K562 (cell line): Measurements from ENCODE around the gene ZNF837. TPM values are rescaled to one million over a fixed set of nuclear protein-coding genes. Genes with fewer than 3 reads are reported as not detected.

Experiments used
- BMI1 ChIP-seq: fragments of 150-350 bp; IDR thresholded peaks from 2 replicates; pipeline ENCODE4 v1.6.1; 2014; ENCODE audit warnings: low read length
- FOXK1 ChIP-seq: sonication (generic); formaldehyde crosslinking; IDR thresholded peaks from 2 replicates; pipeline ENCODE4 v1.8.0; 2022; ENCODE audit warnings: missing genetic modification reagents, mild to moderate bottlenecking, borderline replicate concordance
- KLF6 ChIP-seq: fragments of 250-450 bp; sonication (Bioruptor Pico); IDR thresholded peaks from 2 replicates; pipeline ENCODE4 v1.4.0; 2020; ENCODE audit warnings: mild to moderate bottlenecking, moderate library complexity, borderline replicate concordance
- L3MBTL2 ChIP-seq: fragments of 450-650 bp; IDR thresholded peaks from 2 replicates; pipeline ENCODE4 v1.6.1; 2016; ENCODE audit warnings: mild to moderate bottlenecking, moderate library complexity
- MGA ChIP-seq: fragments of 450-650 bp; IDR thresholded peaks from 2 replicates; pipeline ENCODE4 v1.6.1; 2016; ENCODE audit warnings: mild to moderate bottlenecking, moderate library complexity
- RB1 ChIP-seq: fragments of 450-650 bp; IDR thresholded peaks from 2 replicates; pipeline ENCODE4 v1.6.1; 2017; ENCODE audit warnings: low read depth, mild to moderate bottlenecking
- SAP30 ChIP-seq: fragments of 200-600 bp; sonication (generic); IDR thresholded peaks from 2 replicates; pipeline ENCODE4 v1.6.1; 2012; ENCODE audit warnings: borderline replicate concordance, low read depth, mild to moderate bottlenecking, moderate library complexity, low read length, control low read depth, inconsistent platforms; ENCODE audit not compliant: insufficient read depth, poor library complexity, severe bottlenecking
- TAF1 ChIP-seq: IDR thresholded peaks from 2 replicates; pipeline ENCODE4 v1.6.1; 2011; ENCODE audit warnings: mild to moderate bottlenecking, low read length, moderate library complexity; ENCODE audit not compliant: insufficient read depth, control insufficient read depth, severe bottlenecking; ENCODE audit errors: extremely low read depth
- THAP7 ChIP-seq: fragments of 250-450 bp; sonication (Bioruptor Pico); IDR thresholded peaks from 2 replicates; pipeline ENCODE4 v1.5.0; 2021
- ZBED1 ChIP-seq: IDR thresholded peaks from 2 replicates; pipeline ENCODE4 v1.6.1; 2014
- ZBTB12 ChIP-seq: fragments of 250-450 bp; sonication (Bioruptor Pico); IDR thresholded peaks from 2 replicates; pipeline ENCODE4 v1.4.0; 2020
- ZNF76 ChIP-seq: fragments of 250-450 bp; sonication (Bioruptor Pico); IDR thresholded peaks from 2 replicates; pipeline ENCODE4 v1.4.0; 2020; ENCODE audit warnings: mild to moderate bottlenecking, moderate library complexity, borderline replicate concordance
- polyA plus RNA-seq, 8 experiments: library from polyadenylated mRNA; depleted of rRNA in 4 of 8; stranded (reverse) in 5 of 8; unstranded in 3 of 8; fragments of >200 nt; fragmentation: Nextera tagmentation in 2 of 8; fragmentation: Illumina TruSeq in 1 of 8; extraction: Ambion mirVana in 2 of 8; extraction: Trizol in 1 of 8; gene quantifications; 2 replicates each; pipeline versions ENCODE4 v1.2.1 to v1.2.3, GENCODE V29; 2011 to 2014; ENCODE audit warnings: inconsistent platforms in 1 of 8, missing spikeins in 1 of 8
- total RNA-seq, 7 experiments: library from RNA; depleted of rRNA in 6 of 7; stranded (reverse); fragments of >200 nt in 6 of 7; fragmentation: Illumina TruSeq in 2 of 7; extraction: Trizol in 2 of 7; gene quantifications; 2 replicates each; pipeline versions ENCODE4 v1.2.1 to v1.2.3, GENCODE V29; 2011 to 2021; ENCODE audit warnings: low replicate concordance in 1 of 7

Gene ZNF837
- total and polyA plus RNA-seq, 9 of the 15 experiments (the other 6 are each of a cell fraction or from before 2014, with no cell fraction given) = 0.11 to 2.1 (median 0.57) TPM; not detected in 4

GRCh38 chr19:58408152-58409009, 27.6 kb upstream of the ZNF837 start, which contains the start of gene ZNF584 (continued):
- TF ChIP-seq MGA = 0 out of 2 replicates have a peak, but pooled peaks have one; percentile 17
- no peak for TF ChIP-seq ZBTB12 (CRISPR knock-in tag)
- TF ChIP-seq RB1 = peak; percentile 83
- peak; percentile 19; the same call in 1 of the 2 replicates for TF ChIP-seq ZBED1
- TF ChIP-seq ZNF76 (CRISPR knock-in tag) = no peak
- peak; percentile 25 for TF ChIP-seq SAP30
- no peak for TF ChIP-seq KLF6 (CRISPR knock-in tag)
- peak; percentile 48 for TF ChIP-seq L3MBTL2
- TF ChIP-seq TAF1 = peak; percentile 89
- TF ChIP-seq THAP7 = 0 out of 2 replicates have a peak, but pooled peaks have one; percentile 61
- peak; percentile 55; the same call in 1 of the 2 replicates for TF ChIP-seq BMI1
- 0 out of 2 replicates have a peak, but pooled peaks have one; percentile 59 for TF ChIP-seq FOXK1 (CRISPR knock-in tag)
